Endothelial cell of coronary artery (primary cell): Measurements from ENCODE around the gene SCGB1D4. TPM values are rescaled to one million over a fixed set of nuclear protein-coding genes. Genes with fewer than 3 reads are reported as not detected.

Experiments
- total RNA-seq: library from RNA; depleted of rRNA; stranded (reverse); fragments of >200 nt; gene quantifications from 2 replicates; pipeline ENCODE4 v1.2.3, GENCODE V29; 2014

SCGB1D4 gene, protein sequence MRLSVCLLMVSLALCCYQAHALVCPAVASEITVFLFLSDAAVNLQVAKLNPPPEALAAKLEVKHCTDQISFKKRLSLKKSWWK
- not detected in 2 replicates for total RNA-seq

DNA sequence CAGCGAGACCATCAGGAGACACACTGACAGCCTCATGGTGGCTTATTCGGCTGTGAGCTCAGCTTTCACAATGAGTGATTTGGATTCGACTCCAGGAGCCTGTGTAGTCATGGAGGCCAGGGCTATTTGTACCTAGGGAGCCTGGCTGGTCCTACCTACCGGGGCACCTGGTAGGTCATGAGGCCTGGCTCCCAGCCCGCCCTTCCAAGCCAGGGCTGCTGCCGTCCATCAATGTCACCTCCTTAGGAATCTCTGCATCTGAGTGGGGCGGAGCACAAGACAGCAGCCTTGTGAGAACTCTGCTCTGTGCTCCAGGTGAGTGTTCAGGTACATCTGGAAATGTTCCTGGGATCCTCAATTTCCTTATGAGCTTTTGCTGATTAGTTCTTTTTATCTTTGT is at the start of gene SCGB1D4:
TSS of gene SCGB1D4 (minus strand) at position 101 of the 400 bp plus-strand sequence. CDS start at position 36, 65 bp downstream.

DNA sequence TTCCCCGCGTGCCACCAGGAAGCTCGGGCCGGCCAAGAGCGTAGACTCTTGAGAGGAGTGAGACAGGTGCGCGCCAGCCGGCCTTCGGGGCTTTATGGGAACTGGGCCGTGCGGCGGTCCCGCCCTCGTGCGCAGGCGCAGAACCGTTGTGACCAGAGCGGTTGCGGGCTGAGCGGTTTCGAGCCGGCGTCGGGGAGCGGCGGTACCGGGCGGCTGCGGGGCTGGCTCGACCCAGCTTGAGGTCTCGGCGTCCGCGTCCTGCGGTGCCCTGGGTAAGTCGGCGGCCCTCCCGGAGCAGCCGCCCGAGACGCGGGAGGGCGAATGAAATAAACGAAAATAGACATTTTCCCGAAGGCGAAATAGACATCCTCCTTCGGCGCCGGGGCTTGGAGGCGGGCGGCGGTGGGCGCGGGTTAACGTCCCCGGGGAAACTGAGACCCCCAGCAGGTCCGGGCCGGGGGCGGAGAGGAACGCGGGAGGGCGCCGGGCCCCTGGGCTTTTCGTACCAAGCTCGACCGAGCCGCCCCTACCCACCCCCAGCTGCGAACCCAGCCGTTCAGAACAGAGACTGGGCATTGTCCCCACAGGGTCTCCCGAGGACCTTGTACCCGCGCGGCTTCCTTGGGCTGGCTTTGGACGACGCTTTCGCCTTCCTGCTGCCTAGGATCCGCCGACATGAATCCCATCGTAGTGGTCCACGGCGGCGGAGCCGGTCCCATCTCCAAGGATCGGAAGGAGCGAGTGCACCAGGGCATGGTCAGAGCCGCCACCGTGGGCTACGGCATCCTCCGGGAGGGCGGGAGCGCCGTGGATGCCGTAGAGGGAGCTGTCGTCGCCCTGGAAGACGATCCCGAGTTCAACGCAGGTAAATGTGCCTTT is 38.7 kb upstream of the SCGB1D4 start, which contains the start of gene ASRGL1:
TSS of gene ASRGL1 (plus strand) at position 146 of the 879 bp plus-strand sequence. CDS start at position 676, 530 bp downstream.

DNA sequence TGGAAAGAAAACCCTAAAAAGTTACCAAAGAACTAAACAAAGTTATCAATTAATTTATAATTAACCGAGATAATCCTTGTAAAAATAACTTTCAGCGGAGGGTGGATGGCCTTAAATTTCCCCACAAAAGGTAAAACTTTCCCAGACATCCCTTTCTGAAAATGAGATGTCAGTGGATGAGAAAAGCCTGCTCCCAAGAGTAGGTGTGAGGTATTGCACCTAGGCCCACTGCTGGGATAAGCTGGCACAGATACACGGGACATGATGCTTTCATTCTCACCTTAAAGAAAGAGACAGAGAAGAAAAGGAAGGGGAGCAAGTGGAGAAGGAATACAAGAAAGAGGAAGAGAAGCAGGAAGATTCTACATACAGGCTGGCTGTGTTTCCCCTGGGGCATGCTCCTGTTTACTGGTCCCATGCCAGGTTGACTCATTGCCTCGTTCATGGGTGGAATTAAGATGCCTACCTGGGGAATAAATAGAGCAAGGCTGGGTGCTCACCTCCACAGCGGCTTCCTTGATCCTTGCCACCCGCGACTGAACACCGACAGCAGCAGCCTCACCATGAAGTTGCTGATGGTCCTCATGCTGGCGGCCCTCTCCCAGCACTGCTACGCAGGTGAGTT is 29.1 kb downstream of the SCGB1D4 start, which contains the start of gene SCGB2A2:
TSS of gene SCGB2A2 (plus strand) at position 505 of the 625 bp plus-strand sequence. CDS start at position 564, 59 bp downstream.

Other genes with a start within 250 kb of the SCGB1D4 start
- gene INCENP, start 175.1 kb downstream of the SCGB1D4 start, total RNA-seq, result 15.6 and 24.9 TPM in 2 replicates
- gene SCGB1D1, start 108.9 kb downstream of the SCGB1D4 start, total RNA-seq, result not detected in 2 replicates
- gene SCGB2A1, start 90.4 kb downstream of the SCGB1D4 start, total RNA-seq, result not detected in 2 replicates
- gene SCGB1D2, start 56.8 kb downstream of the SCGB1D4 start, total RNA-seq, result not detected in 2 replicates
- gene SCGB2A2, start 28.9 kb downstream of the SCGB1D4 start, total RNA-seq, result not detected in 2 replicates
- gene ASRGL1, start 38.4 kb upstream of the SCGB1D4 start, total RNA-seq, result 28.3 and 33.5 TPM in 2 replicates
- not detected in 2 replicates for gene SCGB1A1, start 120.0 kb upstream of the SCGB1D4 start, total RNA-seq
- gene AHNAK, start 247.7 kb upstream of the SCGB1D4 start, total RNA-seq, result 414 and 532 TPM in 2 replicates